Upper lobe of right lung (tissue), 1 donor: Measurements from ENCODE around the gene PTRH2. TPM values are rescaled to one million over a fixed set of nuclear protein-coding genes. Genes with fewer than 3 reads are reported as not detected.

Experiments used
- ATAC-seq: fragments of 200-7000 bp; cut with Tn5 transposase; one replicate; pipeline ENCODE4 v1.9.1; 2020; ENCODE audit warnings: mild to moderate bottlenecking, moderate library complexity
- DNase-seq: peaks from one replicate; pipeline ENCODE4 v3.0.0-alpha.2; 2020
- H3K27ac ChIP-seq: fragments of 200-600 bp; one replicate; pipeline ENCODE4 v1.8.0; 2022
- H3K27me3 ChIP-seq: fragments of 200-600 bp; one replicate; pipeline ENCODE4 v1.8.0; 2022; ENCODE audit warnings: mild to moderate bottlenecking
- H3K36me3 ChIP-seq: fragments of 200-600 bp; one replicate; pipeline ENCODE4 v1.8.0; 2022
- H3K4me1 ChIP-seq: fragments of 200-600 bp; one replicate; pipeline ENCODE4 v1.8.0; 2022
- H3K4me3 ChIP-seq: fragments of 200-600 bp; one replicate; pipeline ENCODE4 v1.8.0; 2022; ENCODE audit warnings: mild to moderate bottlenecking
- H3K9me3 ChIP-seq: fragments of 200-600 bp; one replicate; pipeline ENCODE4 v1.8.0; 2022
- intact Hi-C: fragments of 100-400 bp; cut with DNase I; formaldehyde crosslinking; loops from one replicate; pipeline ENCODE4 v1.11.0; 2022
- total RNA-seq: library from RNA; stranded (reverse); fragmentation: NEBNext Ultra II Directional; extraction: Animal tissue kit (Norgen Biotek cat#: 25700); gene quantifications from one replicate; pipeline ENCODE4 v1.2.1, GENCODE V29; 2021
- TF ChIP-seq, protein P1 (sequence below): fragments of 200-600 bp; IDR thresholded peaks from one replicate; pipeline ENCODE4 v1.8.0; 2022; ENCODE audit warnings: antibody characterized with exemption
- donor health status: DM: no; HTN: yes; CAD: no; lungs with severe emphysema.

PTRH2 gene
- total RNA-seq, 1 donor from 2014 or later: 19.6 TPM

DNA sequence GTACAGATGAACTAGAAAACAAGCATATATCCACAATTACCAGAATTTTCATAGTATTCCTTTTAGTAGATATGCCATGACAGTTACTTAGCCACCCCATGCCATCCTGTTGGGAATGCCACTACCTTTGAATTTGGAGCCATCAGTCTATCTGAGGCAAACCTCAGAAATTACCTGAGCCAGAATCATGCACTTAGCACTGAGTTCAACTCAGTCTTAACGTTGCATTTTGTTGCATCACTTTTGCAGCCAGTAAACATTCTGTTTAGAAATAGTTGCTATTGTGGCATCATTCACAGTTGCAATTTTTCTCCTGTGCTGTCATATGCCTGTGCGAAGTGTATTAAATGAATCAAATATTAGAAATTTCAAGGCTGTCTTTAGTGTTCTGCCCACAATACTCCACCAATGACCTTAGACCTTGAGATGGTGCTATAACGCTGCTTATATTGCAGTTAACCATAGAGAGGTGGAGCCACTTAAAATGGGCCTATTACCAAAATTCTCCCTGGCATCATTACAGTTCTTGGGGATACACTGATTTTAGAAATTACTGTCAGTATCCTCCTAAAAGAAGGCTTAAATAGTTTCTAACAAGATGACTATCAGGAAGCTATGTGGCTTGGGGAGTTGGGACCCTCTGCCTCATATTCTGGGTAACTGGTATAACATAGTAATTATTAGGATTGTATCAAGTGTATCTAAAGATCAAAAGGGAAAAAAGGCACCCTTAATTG lies 11.1 kb downstream of the PTRH2 start:
- Histone ChIP-seq H3K36me3 (peaks cover 89% of the 10 kb centered on the region), H3K9me3 (no peaks in the 10 kb centered on the region), H3K4me1 (no peaks in the 10 kb centered on the region), H3K4me3 (no peak overlapping the region), H3K27ac (no peak overlapping the region), H3K27me3 (no peaks in the 10 kb centered on the region)
- DNase-seq: no peak
- no peak for ATAC-seq
- intact Hi-C loops: no loop called here
- TF ChIP-seq, protein P1, sequence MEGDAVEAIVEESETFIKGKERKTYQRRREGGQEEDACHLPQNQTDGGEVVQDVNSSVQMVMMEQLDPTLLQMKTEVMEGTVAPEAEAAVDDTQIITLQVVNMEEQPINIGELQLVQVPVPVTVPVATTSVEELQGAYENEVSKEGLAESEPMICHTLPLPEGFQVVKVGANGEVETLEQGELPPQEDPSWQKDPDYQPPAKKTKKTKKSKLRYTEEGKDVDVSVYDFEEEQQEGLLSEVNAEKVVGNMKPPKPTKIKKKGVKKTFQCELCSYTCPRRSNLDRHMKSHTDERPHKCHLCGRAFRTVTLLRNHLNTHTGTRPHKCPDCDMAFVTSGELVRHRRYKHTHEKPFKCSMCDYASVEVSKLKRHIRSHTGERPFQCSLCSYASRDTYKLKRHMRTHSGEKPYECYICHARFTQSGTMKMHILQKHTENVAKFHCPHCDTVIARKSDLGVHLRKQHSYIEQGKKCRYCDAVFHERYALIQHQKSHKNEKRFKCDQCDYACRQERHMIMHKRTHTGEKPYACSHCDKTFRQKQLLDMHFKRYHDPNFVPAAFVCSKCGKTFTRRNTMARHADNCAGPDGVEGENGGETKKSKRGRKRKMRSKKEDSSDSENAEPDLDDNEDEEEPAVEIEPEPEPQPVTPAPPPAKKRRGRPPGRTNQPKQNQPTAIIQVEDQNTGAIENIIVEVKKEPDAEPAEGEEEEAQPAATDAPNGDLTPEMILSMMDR: no peak

DNA sequence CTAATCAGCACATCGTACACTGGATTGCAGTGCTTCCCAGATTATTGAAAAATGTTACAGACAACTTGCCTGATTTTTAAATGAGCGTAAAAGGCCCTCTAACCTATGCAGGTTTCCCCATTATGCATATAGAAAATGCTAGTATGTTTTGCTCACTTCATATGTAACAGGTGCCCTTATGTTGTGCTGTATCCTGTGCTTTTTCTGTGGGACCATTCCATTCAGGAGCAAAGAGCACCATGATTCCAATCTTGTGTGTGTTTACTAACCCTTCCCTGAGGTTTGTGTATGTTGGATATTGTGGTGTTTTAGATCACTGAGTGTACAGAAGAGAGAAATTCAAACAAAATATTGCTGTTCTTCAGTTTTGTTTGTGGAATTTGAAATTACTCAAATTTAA lies 12.9 kb downstream of the PTRH2 start:
- no peaks in the 10 kb centered on the region for H3K27me3 ChIP-seq
- DNase-seq (no peak), ATAC-seq (no peak)
- intact Hi-C loops: no loop called here
- TF ChIP-seq, protein P1: no peak
- no peak overlapping the region for H3K4me3 ChIP-seq
- H3K4me1 ChIP-seq: no peaks in the 10 kb centered on the region
- H3K36me3 ChIP-seq: peaks cover 98% of the 10 kb centered on the region
- no peak overlapping the region for H3K27ac ChIP-seq
- H3K9me3 ChIP-seq: no peaks in the 10 kb centered on the region

DNA sequence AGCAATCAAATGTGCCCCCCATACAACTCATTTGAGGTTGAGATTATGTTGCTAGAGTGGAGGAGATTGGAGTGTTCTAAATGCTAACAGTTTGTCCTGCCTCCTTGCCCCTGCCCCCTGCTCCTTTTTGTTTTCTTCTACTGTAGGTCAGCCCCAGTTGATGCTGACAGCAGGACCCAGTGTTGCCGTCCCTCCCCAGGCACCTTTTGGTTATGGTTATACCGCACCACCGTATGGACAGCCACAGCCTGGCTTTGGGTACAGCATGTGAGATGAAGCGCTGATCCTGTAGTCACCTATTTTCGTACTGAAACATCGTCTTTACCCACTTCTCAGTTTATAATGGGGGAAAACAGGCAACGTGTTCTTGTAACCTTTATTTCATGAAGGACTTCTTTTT lies 13.6 kb downstream of the PTRH2 start:
- Histone ChIP-seq H3K4me1 (no peaks in the 10 kb centered on the region), H3K9me3 (no peaks in the 10 kb centered on the region), H3K27ac (no peak overlapping the region), H3K27me3 (no peaks in the 10 kb centered on the region), H3K36me3 (peaks cover 98% of the 10 kb centered on the region), H3K4me3 (no peak overlapping the region)
- no peak for ATAC-seq
- TF ChIP-seq, protein P1: no peak
- intact Hi-C loops: no loop called here
- DNase-seq: no peak

DNA sequence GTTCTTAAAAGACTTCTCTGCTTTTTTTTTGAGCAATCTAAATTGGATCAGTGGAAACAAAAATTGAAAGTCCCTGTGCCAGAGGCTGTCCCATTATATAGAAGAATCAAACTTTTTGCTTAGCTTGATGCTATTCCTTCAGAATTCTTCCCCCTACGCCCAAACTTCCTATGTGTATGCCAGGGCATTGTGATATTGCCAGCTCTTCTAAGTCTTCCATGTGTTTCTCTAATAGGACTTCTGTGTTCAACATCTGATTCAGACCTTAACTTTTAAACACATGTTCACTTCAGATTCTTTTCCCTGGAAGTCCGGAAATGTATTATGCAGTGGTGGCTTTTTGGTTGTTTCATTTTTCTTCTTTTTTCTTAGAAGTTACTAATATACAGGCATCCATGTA lies 18.7 kb downstream of the PTRH2 start:
- no peak for DNase-seq
- Histone ChIP-seq H3K27ac (no peak overlapping the region), H3K9me3 (no peaks in the 10 kb centered on the region), H3K4me3 (no peak overlapping the region), H3K36me3 (peaks cover 99% of the 10 kb centered on the region), H3K4me1 (no peaks in the 10 kb centered on the region), H3K27me3 (no peaks in the 10 kb centered on the region)
- no peak for ATAC-seq
- intact Hi-C loops: no loop called here
- TF ChIP-seq, protein P1: no peak

DNA sequence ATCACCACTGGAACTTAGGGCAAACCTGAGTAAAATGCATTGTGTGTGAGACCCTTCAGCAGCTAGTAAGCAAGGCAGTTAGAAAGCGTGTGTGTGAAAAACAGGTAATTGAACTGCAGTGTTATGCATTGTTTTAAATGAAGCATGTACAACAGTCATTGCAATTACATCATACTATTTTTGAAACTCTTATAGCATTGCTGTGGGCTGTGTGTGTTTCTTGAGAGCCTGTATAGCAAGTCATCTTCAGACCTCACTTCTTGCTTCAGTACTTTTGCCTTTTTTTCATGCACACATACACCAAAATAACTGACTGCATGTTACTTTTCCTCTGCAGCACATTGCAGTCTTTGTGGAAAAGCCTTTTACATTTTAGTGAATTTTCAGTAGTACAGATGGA lies 19.2 kb downstream of the PTRH2 start:
- intact Hi-C loops: no loop called here
- Histone ChIP-seq H3K36me3 (peaks cover 99% of the 10 kb centered on the region), H3K9me3 (no peaks in the 10 kb centered on the region), H3K27ac (no peak overlapping the region), H3K27me3 (no peaks in the 10 kb centered on the region), H3K4me3 (no peak overlapping the region), H3K4me1 (no peaks in the 10 kb centered on the region)
- TF ChIP-seq, protein P1: no peak
- ATAC-seq: no peak
- no peak for DNase-seq

DNA sequence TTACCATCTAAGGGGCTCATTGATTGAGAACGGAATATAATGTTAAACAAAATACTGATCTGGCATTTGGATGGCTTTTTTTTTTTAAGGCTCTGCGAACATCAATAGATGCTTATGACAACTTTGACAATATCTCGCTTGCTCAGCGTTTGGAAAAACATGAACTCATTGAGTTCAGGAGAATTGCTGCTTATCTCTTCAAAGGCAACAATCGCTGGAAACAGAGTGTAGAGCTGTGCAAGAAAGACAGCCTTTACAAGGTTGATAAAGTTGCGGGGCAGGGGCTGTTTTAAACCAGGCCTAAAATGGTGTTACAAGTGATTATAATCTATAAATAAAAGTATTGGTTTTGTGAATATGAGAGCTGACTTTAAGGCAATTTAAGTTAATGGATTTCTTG lies 22.3 kb downstream of the PTRH2 start:
- TF ChIP-seq, protein P1: no peak
- intact Hi-C loops: no loop called here
- H3K36me3 ChIP-seq: peaks cover 100% of the 10 kb centered on the region
- no peak for ATAC-seq
- no peak overlapping the region for H3K27ac ChIP-seq
- DNase-seq: no peak
- no peaks in the 10 kb centered on the region for H3K27me3 ChIP-seq
- no peak overlapping the region for H3K4me3 ChIP-seq
- H3K9me3 ChIP-seq: no peaks in the 10 kb centered on the region
- H3K4me1 ChIP-seq: no peaks in the 10 kb centered on the region
